Mucosa of rectum (tissue), 2 donors: ENCODE data around the gene CAPN6.

Experiments
- H3K27ac ChIP-seq, 2 donors: one replicate each; pipeline ENCODE4 v1.7.0; 2013; ENCODE audit warnings: inconsistent platforms in 2 of 2, low read depth in 2 of 2, low read length in 2 of 2
- H3K27me3 ChIP-seq, 2 donors: one replicate each; pipeline ENCODE4 v1.7.0; 2013; ENCODE audit warnings: low read length in 2 of 2; ENCODE audit not compliant: control insufficient read depth in 2 of 2, insufficient read depth in 2 of 2
- H3K36me3 ChIP-seq, 2 donors: one replicate each; pipeline ENCODE4 v1.7.0; 2013; ENCODE audit warnings: low read length in 2 of 2; ENCODE audit not compliant: control insufficient read depth in 2 of 2, insufficient read depth in 2 of 2
- H3K4me1 ChIP-seq, 2 donors: one replicate each; pipeline ENCODE4 v1.7.0; 2013; ENCODE audit warnings: low read length in 2 of 2, mild to moderate bottlenecking in 1 of 2; ENCODE audit not compliant: control insufficient read depth in 2 of 2, insufficient read depth in 2 of 2
- H3K4me3 ChIP-seq, 2 donors: one replicate each; pipeline ENCODE4 v1.7.0; 2013; ENCODE audit warnings: low read length in 2 of 2
- H3K9ac ChIP-seq, 2 donors: one replicate each; pipeline ENCODE4 v1.7.0; 2013; ENCODE audit warnings: low read length in 2 of 2, low read depth in 1 of 2, mild to moderate bottlenecking in 1 of 2
- H3K9me3 ChIP-seq, 2 donors: one replicate each; pipeline ENCODE4 v1.7.0; 2013; ENCODE audit warnings: low read length in 2 of 2; ENCODE audit not compliant: control insufficient read depth in 2 of 2
- donor health status: healthy.
- donor health status: Normal muscosa, but diverticular disease.

Gene CAPN6

GRCh38 chrX:111216293-111216801 lies 53.9 kb downstream of the CAPN6 start:
- no peaks in the 10 kb centered on the region for H3K36me3 ChIP-seq
- H3K27ac ChIP-seq: no peak overlapping the region
- H3K4me3 ChIP-seq: no peak overlapping the region
- H3K4me1 ChIP-seq: no peaks in the 10 kb centered on the region
- peaks cover 3 to 9% of the 10 kb centered on the region in 2 donors for H3K27me3 ChIP-seq
- no peak overlapping the region for H3K9ac ChIP-seq
- H3K9me3 ChIP-seq: no peaks in the 10 kb centered on the region

- Histone ChIP-seq H3K36me3 (no peaks in the 10 kb centered on the region), H3K9ac (no peak overlapping the region), H3K27ac (no peak overlapping the region), H3K9me3 (no peaks in the 10 kb centered on the region), H3K4me1 (no peaks in the 10 kb centered on the region), H3K4me3 (no peak overlapping the region), H3K27me3 (peaks cover 0 to 4% of the 10 kb centered on the region in 2 donors)
Measured at GRCh38 chrX:111207851-111208250, 62.4 kb downstream of the CAPN6 start.

DNA sequence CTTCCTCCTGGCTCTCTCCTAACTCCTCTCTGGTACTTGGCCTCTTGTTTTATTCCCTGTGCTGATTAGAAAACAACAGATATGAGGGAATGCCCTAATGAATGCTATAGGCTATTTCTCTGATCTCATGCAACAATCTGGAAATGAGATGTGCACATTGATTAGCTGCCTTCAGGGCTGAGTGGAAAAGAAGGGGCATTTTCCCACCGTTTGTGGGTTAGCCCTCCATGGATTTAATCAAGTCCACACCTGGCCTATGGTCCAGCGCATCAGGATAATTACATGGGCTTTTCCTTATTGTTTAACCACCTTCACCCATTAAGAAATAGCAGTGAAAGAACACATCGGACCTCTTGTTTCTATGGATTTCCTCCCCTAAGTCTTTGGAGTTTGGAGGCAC lies 70.0 kb downstream of the CAPN6 start:
- no peak overlapping the region for H3K27ac ChIP-seq
- H3K9me3 ChIP-seq: no peaks in the 10 kb centered on the region
- no peaks in the 10 kb centered on the region for H3K4me1 ChIP-seq
- no peaks in the 10 kb centered on the region for H3K36me3 ChIP-seq
- no peaks in the 10 kb centered on the region for H3K27me3 ChIP-seq
- H3K9ac ChIP-seq: no peak overlapping the region
- no peak overlapping the region for H3K4me3 ChIP-seq

DNA sequence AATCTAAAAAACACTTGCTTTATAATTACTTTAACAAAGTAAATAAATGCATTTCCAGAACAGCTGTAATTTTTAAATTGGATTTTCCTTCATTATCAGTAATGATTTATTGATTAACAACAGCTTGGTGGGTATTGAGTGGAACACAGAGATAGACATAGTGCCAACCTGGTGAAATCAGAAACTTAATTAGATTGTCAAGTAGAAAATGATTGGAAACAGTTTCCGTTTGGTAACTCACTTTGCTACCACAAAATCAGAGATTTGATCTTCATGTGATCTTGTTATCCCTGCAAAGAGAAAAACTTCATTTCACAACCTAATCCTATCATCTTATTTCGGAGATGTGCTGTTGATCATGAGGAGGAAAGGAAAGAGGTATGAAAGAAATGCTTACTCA lies 70.8 kb downstream of the CAPN6 start:
- no peaks in the 10 kb centered on the region for H3K4me1 ChIP-seq
- H3K27me3 ChIP-seq: no peaks in the 10 kb centered on the region
- no peak overlapping the region for H3K4me3 ChIP-seq
- no peak overlapping the region for H3K27ac ChIP-seq
- H3K9me3 ChIP-seq: no peaks in the 10 kb centered on the region
- H3K9ac ChIP-seq: no peak overlapping the region
- H3K36me3 ChIP-seq: no peaks in the 10 kb centered on the region
